Natural killer cell (primary cell): Measurements from ENCODE around the gene ZNF646. TPM values are rescaled to one million over a fixed set of nuclear protein-coding genes. Genes with fewer than 3 reads are reported as not detected.

Source experiments
- ATAC-seq, 3 donors: fragments of 150-1000 bp in 2 of 3; fragments of 200-7000 bp in 1 of 3; cut with Tn5 transposase; 1 replicate in 1 of 3; 2 replicates in 2 of 3; pipeline ENCODE4 v1.10.0; 2021; ENCODE audit warnings: mild to moderate bottlenecking in 2 of 3, moderate library complexity in 2 of 3
- DNase-seq, 2 donors: peaks; one replicate each; pipeline versions ENCODE4 v3.0.0 to v3.0.0-alpha.2; 2013 to 2021; ENCODE audit warnings: mixed read lengths in 1 of 2
- H3K27ac ChIP-seq: one replicate; pipeline ENCODE4 v1.5.1; 2013; ENCODE audit warnings: mild to moderate bottlenecking, low read length
- H3K27me3 ChIP-seq: one replicate; pipeline ENCODE4 v1.6.1; 2013; ENCODE audit warnings: low read length; ENCODE audit not compliant: control insufficient read depth, insufficient read depth
- H3K36me3 ChIP-seq: one replicate; pipeline ENCODE4 v1.6.1; 2013; ENCODE audit warnings: low read length; ENCODE audit not compliant: control insufficient read depth, insufficient read depth
- H3K4me1 ChIP-seq: one replicate; pipeline ENCODE4 v1.6.1; 2013; ENCODE audit warnings: low read length; ENCODE audit not compliant: control insufficient read depth, insufficient read depth
- H3K4me3 ChIP-seq: one replicate; pipeline ENCODE4 v1.5.1; 2013; ENCODE audit warnings: low read length
- H3K9me3 ChIP-seq: one replicate; pipeline ENCODE4 v1.6.1; 2013; ENCODE audit warnings: low read length; ENCODE audit not compliant: control insufficient read depth, insufficient read depth
- H3K27ac Mint-ChIP-seq, 2 donors: one replicate each; pipeline ENCODE4 v1.8.0; 2022; ENCODE audit warnings: mild to moderate bottlenecking in 2 of 2, mixed read lengths in 2 of 2, moderate library complexity in 1 of 2
- H3K27me3 Mint-ChIP-seq, 2 donors: one replicate each; pipeline ENCODE4 v1.8.0; 2022; ENCODE audit warnings: low read depth in 2 of 2, mixed read lengths in 2 of 2
- H3K36me3 Mint-ChIP-seq: one replicate; pipeline ENCODE4 v1.8.0; 2022; ENCODE audit warnings: mixed read lengths
- H3K4me1 Mint-ChIP-seq, 2 donors: one replicate each; pipeline ENCODE4 v1.8.0; 2022; ENCODE audit warnings: mixed read lengths in 2 of 2
- H3K4me3 Mint-ChIP-seq: one replicate; pipeline ENCODE4 v1.8.0; 2022; ENCODE audit warnings: mild to moderate bottlenecking, moderate library complexity, mixed read lengths
- H3K9me3 Mint-ChIP-seq, 2 donors: one replicate each; pipeline ENCODE4 v1.8.0; 2022; ENCODE audit warnings: mixed read lengths in 2 of 2
- WGBS: methylation state at CpG from one replicate; pipeline ENCODE4 v1.1.7; 2013; ENCODE audit warnings: missing lambda C conversion rate; ENCODE audit not compliant: insufficient coverage; 5-methylcytosine and 5-hydroxymethylcytosine counted together
- intact Hi-C: fragments of 100-400 bp; cut with micrococcal nuclease; formaldehyde crosslinking; loops from one replicate; pipeline ENCODE4 v1.14.2; 2022
- total RNA-seq, 4 donors: library from RNA; stranded (reverse); fragments of 120-200 nt in 1 of 4; gene quantifications; one replicate each; pipeline versions ENCODE4 v1.2.3 to v1.2.4, GENCODE V29; 2013 to 2022
- TF ChIP-seq, protein P1 (sequence below): fragments of 200-600 bp; IDR thresholded peaks from one replicate; pipeline ENCODE4 v1.8.0; 2022; ENCODE audit warnings: antibody characterized with exemption

ZNF646 gene
- total RNA-seq, 3 donors from 2014 or later (not counting 1 experiment from before 2014, with no cell fraction given), result 22.0 to 31.1 (median 30.1) TPM

DNA sequence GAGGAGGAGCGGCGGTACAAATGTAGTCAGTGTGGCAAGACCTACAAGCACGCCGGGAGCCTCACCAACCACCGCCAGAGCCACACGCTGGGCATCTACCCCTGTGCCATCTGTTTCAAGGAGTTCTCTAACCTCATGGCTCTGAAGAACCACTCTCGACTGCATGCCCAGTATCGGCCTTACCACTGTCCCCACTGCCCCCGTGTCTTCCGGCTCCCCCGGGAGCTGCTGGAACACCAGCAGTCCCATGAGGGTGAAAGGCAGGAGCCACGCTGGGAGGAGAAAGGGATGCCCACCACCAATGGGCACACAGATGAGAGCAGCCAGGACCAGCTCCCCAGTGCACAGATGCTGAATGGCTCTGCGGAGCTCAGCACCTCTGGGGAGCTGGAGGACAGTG, 2.8 kb downstream of the ZNF646 start:
- H3K36me3 Mint-ChIP-seq, result peaks cover 7% of the 10 kb centered on the region
- DNase-seq (no peak), ATAC-seq (no peak)
- Histone ChIP-seq H3K27me3 (no peaks in the 10 kb centered on the region), H3K4me3 (no peak overlapping the region), H3K27ac (no peak overlapping the region), H3K4me1 (peaks cover 55% of the 10 kb centered on the region), H3K36me3 (peaks cover 54% of the 10 kb centered on the region), H3K9me3 (no peaks in the 10 kb centered on the region)
- no peak overlapping the region for H3K27ac Mint-ChIP-seq
- TF ChIP-seq, protein P1, sequence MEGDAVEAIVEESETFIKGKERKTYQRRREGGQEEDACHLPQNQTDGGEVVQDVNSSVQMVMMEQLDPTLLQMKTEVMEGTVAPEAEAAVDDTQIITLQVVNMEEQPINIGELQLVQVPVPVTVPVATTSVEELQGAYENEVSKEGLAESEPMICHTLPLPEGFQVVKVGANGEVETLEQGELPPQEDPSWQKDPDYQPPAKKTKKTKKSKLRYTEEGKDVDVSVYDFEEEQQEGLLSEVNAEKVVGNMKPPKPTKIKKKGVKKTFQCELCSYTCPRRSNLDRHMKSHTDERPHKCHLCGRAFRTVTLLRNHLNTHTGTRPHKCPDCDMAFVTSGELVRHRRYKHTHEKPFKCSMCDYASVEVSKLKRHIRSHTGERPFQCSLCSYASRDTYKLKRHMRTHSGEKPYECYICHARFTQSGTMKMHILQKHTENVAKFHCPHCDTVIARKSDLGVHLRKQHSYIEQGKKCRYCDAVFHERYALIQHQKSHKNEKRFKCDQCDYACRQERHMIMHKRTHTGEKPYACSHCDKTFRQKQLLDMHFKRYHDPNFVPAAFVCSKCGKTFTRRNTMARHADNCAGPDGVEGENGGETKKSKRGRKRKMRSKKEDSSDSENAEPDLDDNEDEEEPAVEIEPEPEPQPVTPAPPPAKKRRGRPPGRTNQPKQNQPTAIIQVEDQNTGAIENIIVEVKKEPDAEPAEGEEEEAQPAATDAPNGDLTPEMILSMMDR, result no peak
- H3K9me3 Mint-ChIP-seq, result no peaks in the 10 kb centered on the region
- intact Hi-C loops, result no loop called here
- H3K4me1 Mint-ChIP-seq, result peaks cover 46 to 68% of the 10 kb centered on the region in 2 donors
- 97% methylated on average over 13 of the region's 13 CpGs for WGBS
- no peak overlapping the region for H3K4me3 Mint-ChIP-seq
- H3K27me3 Mint-ChIP-seq, result no peaks in the 10 kb centered on the region

DNA sequence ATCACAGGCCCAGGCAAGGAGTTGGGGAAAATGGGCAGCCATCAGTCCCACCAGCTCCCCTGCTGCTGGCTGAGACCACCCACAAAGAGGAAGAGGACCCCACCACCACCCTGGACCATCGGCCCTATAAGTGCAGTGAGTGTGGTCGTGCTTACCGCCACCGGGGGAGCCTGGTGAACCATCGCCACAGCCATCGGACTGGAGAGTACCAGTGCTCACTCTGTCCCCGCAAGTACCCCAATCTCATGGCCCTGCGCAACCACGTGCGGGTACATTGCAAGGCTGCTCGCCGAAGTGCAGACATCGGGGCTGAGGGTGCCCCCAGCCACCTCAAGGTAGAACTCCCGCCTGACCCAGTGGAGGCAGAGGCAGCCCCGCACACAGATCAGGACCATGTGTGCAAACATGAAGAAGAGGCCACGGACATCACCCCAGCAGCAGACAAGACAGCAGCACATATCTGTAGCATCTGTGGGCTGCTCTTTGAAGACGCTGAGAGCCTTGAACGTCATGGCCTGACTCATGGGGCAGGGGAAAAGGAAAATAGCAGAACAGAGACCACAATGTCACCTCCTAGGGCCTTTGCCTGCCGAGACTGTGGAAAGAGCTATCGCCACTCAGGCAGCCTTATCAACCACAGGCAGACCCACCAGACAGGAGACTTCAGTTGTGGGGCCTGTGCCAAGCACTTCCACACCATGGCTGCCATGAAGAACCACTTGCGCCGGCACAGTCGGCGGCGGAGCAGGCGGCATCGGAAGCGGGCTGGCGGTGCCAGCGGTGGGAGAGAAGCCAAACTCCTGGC, 3.6 kb downstream of the ZNF646 start:
- H3K36me3 ChIP-seq, result peaks cover 61% of the 10 kb centered on the region
- 92% methylated on average over 30 of the region's 30 CpGs for WGBS
- H3K27ac ChIP-seq, result no peak overlapping the region
- no peaks in the 10 kb centered on the region for H3K27me3 ChIP-seq
- peak overlapping the region; percentile 46 to 65 for H3K27ac Mint-ChIP-seq
- H3K4me3 ChIP-seq, result no peak overlapping the region
- TF ChIP-seq, protein P1, result no peak
- H3K4me1 Mint-ChIP-seq, result peaks cover 43 to 65% of the 10 kb centered on the region in 2 donors
- H3K9me3 ChIP-seq, result no peaks in the 10 kb centered on the region
- peaks cover 7% of the 10 kb centered on the region for H3K36me3 Mint-ChIP-seq
- peak overlapping the region; percentile 25 for H3K4me3 Mint-ChIP-seq
- no peaks in the 10 kb centered on the region for H3K9me3 Mint-ChIP-seq
- ATAC-seq (no peak), DNase-seq (no peak)
- intact Hi-C loops, result no loop called here
- H3K27me3 Mint-ChIP-seq, result no peaks in the 10 kb centered on the region
- H3K4me1 ChIP-seq, result peaks cover 48% of the 10 kb centered on the region

DNA sequence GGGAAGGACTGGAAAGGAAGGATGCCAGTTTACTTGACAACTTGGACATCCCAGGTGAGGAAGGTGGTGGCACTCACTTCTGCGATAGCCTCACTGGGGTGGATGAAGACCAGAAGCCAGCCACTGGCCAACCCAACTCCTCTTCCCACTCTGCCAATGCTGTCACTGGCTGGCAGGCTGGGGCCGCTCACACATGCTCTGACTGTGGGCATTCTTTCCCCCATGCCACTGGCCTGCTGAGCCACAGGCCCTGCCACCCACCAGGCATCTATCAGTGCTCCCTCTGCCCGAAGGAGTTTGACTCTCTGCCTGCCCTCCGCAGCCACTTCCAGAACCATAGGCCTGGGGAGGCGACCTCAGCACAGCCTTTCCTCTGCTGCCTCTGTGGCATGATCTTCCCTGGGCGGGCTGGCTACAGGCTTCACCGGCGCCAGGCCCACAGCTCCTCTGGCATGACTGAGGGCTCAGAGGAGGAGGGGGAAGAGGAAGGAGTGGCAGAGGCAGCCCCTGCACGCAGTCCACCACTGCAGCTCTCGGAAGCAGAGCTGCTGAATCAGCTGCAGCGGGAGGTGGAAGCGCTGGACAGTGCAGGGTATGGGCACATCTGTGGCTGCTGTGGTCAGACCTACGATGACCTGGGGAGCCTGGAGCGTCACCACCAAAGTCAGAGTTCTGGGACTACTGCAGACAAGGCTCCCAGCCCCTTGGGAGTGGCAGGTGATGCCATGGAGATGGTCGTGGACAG, 4.5 kb downstream of the ZNF646 start:
- Histone ChIP-seq H3K4me3 (no peak overlapping the region), H3K4me1 (peaks cover 46% of the 10 kb centered on the region), H3K27ac (no peak overlapping the region), H3K27me3 (no peaks in the 10 kb centered on the region), H3K9me3 (no peaks in the 10 kb centered on the region), H3K36me3 (peaks cover 67% of the 10 kb centered on the region)
- WGBS, result 93% methylated on average over 15 of the region's 15 CpGs
- TF ChIP-seq, protein P1, result no peak
- Mint-ChIP-seq H3K9me3 (no peaks in the 10 kb centered on the region), H3K27me3 (no peaks in the 10 kb centered on the region), H3K27ac (peak overlapping the region; percentile 46 to 65), H3K36me3 (peaks cover 7% of the 10 kb centered on the region), H3K4me1 (peaks cover 41 to 63% of the 10 kb centered on the region in 2 donors), H3K4me3 (peak overlapping the region; percentile 25)
- ATAC-seq (no peak), DNase-seq (no peak)
- intact Hi-C loops, result no loop called here
